NCI-H2107 treated with DMSO at 0.1 percent for 48 hours (cell line): ENCODE measurements around the gene DAZAP1.

Experiments
- DNase-seq: peaks from one replicate; lab custom pipeline; 2025; ENCODE audit not compliant: unreplicated experiment; lab: John Stamatoyannopoulos, UW

The DAZAP1 gene

GRCh38 chr19:1407528-1408299, at the start of gene DAZAP1:
DAZAP1 (plus strand) TSS chr19:1407586; CDS start chr19:1407774, 188 bp downstream.
- DNase-seq: no peak

GRCh38 chr19:1360126-1360817, 47.1 kb upstream of the DAZAP1 start:
- no peak for DNase-seq

GRCh38 chr19:1360818-1361461, 46.4 kb upstream of the DAZAP1 start:
- DNase-seq: peak; percentile 13

GRCh38 chr19:1361601-1362386, 45.6 kb upstream of the DAZAP1 start:
- no peak for DNase-seq

GRCh38 chr19:1362387-1363257, 44.8 kb upstream of the DAZAP1 start:
- no peak for DNase-seq

GRCh38 chr19:1363599-1363998, 43.8 kb upstream of the DAZAP1 start:
- no peak for DNase-seq

GRCh38 chr19:1364070-1364704, 43.2 kb upstream of the DAZAP1 start:
- DNase-seq: no peak

- no peak for DNase-seq
Measured at GRCh38 chr19:1365319-1366269, 41.8 kb upstream of the DAZAP1 start.

- no peak for DNase-seq
Measured at GRCh38 chr19:1366296-1366695, 41.1 kb upstream of the DAZAP1 start.

GRCh38 chr19:1366899-1367870, 40.2 kb upstream of the DAZAP1 start:
- no peak for DNase-seq

GRCh38 chr19:1369214-1369805, 38.1 kb upstream of the DAZAP1 start:
- DNase-seq: no peak

GRCh38 chr19:1370579-1371361, 36.6 kb upstream of the DAZAP1 start:
- DNase-seq: no peak

- no peak for DNase-seq
Measured at GRCh38 chr19:1373042-1373533, 34.3 kb upstream of the DAZAP1 start.

GRCh38 chr19:1373534-1374249, 33.7 kb upstream of the DAZAP1 start:
- DNase-seq: no peak

- DNase-seq: no peak
Measured at GRCh38 chr19:1374250-1374577, 33.2 kb upstream of the DAZAP1 start.

- DNase-seq: no peak
Measured at GRCh38 chr19:1376415-1376805, 31.0 kb upstream of the DAZAP1 start.
